RCC 7860 (cell line): Measurements from ENCODE around the gene EPHA4.

Source experiments
- DNase-seq: peaks from one replicate; pipeline ENCODE4 v3.0.0-alpha.2; 2015; ENCODE audit warnings: low spot score
- FAIRE-seq: peaks from 2 replicates; lab custom pipeline; 2012; peaks lifted over from hg19 to GRCh38; lab: Jason Lieb, UNC

Gene EPHA4

GRCh38 chr2:221420245-221420644 is 151.9 kb downstream of the EPHA4 start:
- DNase-seq (no peak), FAIRE-seq (no peak)

DNA sequence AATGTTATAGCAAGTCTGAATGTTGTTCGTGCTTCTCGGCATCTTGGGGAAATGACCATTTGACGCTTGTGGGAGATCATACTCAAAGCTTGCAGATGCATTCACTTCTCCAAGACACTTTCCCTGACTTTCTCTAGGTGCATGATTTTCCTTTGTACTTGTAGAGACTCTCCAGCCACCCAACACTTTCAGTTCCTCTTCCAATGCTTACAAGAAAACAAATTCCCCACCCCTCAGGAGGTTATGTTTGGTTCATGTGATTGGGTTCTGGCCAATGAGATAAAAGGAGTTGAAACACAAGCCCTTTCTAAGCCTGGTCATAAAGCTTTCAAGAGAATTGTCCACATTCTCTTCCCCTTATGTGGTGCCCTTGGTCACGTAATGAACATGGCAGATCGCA is 156.3 kb downstream of the EPHA4 start:
- FAIRE-seq (no peak), DNase-seq (no peak)

- DNase-seq (no peak), FAIRE-seq (no peak)
Measured at GRCh38 chr2:221412978-221413377, 159.1 kb downstream of the EPHA4 start.

DNA sequence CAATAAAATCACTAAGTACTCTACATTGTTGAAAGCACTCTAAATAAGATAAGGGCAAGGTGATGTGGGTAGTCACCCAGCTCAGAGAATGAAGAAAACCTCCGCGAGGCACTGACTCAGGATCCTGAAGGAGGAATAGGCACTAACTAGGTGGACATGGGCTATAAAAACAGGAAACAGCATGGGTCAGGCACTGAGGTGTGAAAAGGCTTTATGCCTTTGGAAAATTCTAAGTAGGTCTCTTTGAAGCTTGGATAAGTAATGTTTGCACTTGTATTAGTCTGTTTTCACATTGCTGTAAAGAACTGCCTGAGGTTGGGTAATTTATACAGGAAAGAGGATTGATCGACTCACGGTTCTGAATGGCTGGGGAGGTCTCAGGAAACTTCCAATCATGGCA is 161.6 kb downstream of the EPHA4 start:
- no peak for DNase-seq
- FAIRE-seq = no peak

DNA sequence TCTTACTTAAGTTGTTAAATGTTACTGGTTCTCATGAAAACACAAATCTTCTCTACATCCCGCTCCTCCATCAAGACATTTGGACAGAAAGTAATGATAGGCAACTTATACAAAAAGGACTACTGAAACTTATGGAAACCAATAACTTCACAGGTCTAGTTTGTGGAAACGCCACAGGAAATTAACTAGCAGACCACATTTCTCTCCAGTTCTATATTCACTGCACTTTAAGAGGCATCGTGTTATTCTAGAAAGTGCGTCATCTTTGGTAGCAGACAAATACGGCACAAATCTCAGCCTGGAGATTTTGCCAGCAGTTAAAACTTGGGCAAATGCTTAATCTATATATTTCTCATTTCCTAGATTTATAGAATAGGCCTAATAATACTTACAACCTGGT is 164.3 kb downstream of the EPHA4 start:
- FAIRE-seq = no peak
- DNase-seq = no peak

DNA sequence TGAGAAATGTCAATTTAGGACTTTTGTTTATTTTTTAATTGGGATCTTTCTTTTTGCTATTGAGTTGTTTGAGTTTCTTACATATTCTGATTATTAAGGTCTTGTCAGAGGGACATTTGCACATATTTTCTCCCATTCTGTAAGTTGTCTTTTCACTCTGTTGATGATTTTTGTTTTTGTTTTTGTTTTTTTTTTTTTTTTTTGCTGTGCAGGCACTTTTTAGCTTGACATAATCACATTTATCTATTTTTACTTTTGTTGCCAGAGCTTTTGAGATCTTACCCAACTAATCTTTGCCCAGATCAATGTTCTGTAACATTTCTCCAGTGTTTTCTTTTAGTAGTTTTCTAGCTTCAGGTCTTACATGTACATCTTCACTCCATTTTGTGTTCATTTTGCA is 166.6 kb downstream of the EPHA4 start:
- DNase-seq (no peak), FAIRE-seq (no peak)

DNA sequence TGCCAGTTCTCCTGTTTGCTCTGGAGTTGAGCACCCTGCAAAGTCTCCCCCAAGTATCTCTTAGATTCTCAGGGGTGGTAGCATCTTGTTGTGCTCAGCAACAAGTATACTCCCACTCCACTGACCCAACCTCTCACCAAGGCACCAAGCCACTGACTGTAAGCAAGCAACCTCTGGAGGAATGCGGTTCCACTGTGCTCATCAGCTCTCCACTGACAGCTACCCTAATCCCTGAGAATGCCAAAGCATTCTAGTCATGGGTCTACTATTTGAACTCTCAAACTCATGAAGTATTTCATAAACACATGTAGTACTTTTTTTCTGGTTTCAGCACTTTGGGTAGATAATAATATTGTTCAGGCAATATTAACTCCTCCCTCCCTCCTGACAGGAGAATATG is 170.0 kb downstream of the EPHA4 start:
- DNase-seq (no peak), FAIRE-seq (no peak)

- FAIRE-seq = no peak
Measured at GRCh38 chr2:221400411-221400810, 171.7 kb downstream of the EPHA4 start.

DNA sequence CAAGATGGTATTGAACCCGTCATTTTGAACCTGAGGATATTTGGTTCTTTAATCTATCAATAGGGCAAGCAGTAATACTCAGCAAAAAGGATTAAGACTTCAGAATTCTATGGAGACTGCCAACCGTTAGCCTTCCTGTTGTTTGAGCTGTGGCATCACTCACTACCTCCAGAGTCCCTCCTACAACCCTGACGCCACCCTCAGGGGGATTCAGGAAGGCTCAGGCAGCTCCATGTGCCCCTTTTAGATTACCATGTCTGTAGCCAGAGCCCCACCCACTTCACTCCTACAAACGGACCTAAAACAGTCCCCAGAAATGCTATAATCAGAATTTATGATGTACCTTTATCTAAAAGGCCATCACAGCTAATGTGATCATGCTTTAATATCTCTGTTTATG is 172.9 kb downstream of the EPHA4 start:
- DNase-seq = no peak
- FAIRE-seq = no peak

More at GRCh38 chr2:221400411-221400810, 171.7 kb downstream of the EPHA4 start:
- DNase-seq = no peak

DNA sequence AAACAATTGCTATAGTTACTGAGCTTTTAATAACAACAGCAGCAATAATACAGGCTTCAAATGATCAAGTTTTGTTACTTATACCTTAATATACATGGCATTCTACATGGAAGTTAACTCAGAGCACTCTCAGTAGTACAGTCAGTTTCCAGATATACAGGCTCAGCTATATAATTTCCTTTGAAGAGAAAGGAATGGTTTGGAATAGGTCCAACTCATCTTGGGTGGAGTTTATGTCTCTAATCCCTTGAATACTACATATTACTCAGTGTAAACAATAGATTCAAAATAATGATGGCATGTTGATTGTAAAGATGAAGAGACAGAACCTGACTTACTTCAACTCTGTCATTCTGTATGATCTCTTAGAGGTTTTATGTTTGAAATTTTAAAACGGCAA is 174.9 kb downstream of the EPHA4 start:
- FAIRE-seq (no peak), DNase-seq (no peak)

DNA sequence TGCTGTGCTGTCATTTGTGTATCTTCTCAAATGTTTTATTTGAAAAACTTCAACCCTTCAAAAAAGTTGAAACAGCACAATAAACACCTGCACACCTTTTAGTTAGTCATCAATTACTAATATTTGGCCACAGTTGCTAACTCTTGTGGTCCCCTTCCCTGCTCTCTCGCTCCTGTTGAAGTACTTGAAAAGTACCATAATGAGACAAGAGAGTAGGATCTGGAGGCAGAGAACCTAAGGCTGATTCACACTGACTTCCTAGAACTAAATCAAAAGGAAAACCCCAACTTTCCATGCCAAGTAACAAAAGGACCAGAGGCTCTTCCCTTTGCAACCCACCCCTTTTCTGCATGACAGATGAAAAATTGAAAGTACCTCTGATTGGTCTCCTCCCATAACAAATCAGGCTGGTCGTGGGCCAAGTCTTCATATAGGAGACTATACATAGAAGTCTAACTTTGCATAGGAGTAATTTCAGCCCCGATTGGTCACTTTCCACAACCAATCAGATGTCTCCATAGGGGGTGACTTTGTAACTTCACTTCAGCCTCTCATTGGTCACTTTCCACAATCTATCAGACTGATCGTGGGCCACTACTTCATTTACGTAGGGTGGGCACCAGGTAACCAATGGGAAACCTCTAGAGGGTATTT is 179.7 kb downstream of the EPHA4 start:
- no peak for DNase-seq
- no peak for FAIRE-seq

DNA sequence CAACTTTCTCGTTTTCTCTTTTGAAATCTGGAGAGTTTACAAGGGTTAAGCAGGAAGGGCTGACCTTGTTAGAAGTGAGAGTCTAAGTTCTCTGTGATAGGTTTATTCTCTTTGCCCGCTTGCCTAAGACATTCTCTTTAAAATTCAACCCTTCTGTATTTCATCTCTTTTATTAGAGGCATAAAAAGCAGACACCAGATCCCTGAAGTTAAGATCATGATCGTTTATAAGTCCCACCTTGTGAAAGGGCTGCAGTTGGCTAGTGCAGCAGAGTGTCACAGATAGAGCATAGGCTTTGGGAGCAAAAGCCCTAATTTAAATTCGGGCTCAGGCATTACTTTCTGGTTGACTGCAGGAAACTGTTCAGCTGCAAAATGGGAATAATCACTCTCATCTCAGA is 181.2 kb downstream of the EPHA4 start:
- DNase-seq (no peak), FAIRE-seq (no peak)

DNA sequence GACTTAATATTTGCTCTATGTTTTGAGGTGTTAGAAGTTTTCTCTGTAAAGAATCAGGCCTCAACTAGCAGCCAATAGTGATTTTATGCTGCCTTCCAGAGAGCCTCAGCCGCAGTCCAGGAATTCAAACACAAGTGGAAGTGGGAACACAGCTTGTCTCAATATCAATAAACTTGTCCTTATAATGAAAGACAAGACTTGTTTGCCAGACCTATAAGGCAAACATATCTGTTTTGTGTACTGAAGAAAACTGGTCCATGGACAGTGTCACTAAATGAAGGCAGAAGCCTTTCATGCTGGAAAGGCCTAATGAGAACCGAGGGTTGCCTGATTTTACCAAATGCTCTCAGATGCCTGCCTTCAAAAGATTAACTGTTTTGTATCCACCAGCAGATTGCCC is 182.2 kb downstream of the EPHA4 start:
- FAIRE-seq = no peak
- no peak for DNase-seq

DNA sequence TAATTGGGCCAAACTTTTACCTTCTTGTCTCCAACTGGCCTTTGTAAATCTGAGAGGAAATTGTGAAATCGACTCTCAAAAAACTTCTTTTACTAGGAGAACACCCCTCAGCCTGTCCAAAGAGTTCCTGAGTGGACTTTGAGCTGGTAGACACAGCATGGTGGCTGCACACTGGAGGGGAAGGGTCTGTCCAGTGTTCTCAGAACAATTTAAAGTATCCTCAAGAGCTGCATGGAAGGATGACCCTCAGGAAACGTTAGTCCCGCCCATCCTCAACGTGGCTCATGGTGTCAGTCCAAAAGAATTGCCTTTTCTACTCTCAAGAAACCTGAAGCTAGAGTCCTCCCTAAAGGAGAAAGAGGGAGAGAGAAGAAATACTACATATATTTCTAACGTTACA is 182.7 kb downstream of the EPHA4 start:
- no peak for FAIRE-seq
- no peak for DNase-seq

- DNase-seq (no peak), FAIRE-seq (no peak)
Measured at GRCh38 chr2:221388891-221389290, 183.2 kb downstream of the EPHA4 start.

GRCh38 chr2:221385716-221386115 is 186.4 kb downstream of the EPHA4 start:
- DNase-seq (no peak), FAIRE-seq (no peak)

GRCh38 chr2:221381928-221382488 is 190.1 kb downstream of the EPHA4 start:
- DNase-seq = no peak
- FAIRE-seq = no peak

DNA sequence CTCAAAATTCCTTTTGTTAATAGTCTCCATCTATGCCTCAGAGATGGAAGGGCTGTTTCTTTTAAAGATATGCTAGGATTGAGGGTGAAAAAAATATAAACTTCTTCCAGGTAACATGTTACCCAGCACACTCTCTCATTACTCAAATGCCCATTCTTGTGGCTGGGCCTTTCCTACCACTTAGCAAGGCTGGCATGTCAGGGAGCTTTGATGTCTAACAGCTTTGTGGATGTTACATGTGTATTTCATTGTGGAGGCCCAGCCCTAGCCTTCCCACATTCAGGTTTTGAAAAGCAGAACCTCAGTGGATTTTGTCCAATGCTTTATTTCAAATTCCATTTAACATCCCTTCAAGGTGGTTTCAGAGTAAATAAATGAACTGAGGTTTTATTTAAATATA is 191.4 kb downstream of the EPHA4 start:
- FAIRE-seq (no peak), DNase-seq (no peak)

- DNase-seq = no peak
- FAIRE-seq = no peak
Measured at GRCh38 chr2:221380062-221380461, 192.0 kb downstream of the EPHA4 start.

- DNase-seq (no peak), FAIRE-seq (no peak)
Measured at GRCh38 chr2:221377597-221377996, 194.5 kb downstream of the EPHA4 start.

DNA sequence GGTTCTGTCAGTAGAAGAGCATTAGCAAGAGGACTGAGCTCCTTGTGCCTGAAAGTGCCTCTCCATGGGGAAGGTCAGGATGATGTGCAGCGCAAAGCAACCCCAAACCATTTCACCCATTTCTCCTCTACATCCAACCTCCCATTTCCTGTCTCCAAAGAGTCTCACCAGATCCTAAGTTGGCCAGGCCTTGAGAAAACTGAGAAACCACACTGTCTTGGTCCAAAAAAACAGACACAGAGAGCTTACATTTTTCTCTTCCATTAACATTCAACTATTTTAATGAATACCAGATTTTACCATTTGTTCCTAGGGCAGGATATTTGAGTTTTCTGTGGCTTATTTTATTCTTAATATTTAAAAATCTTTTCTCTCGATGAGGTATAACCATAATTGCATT is 195.0 kb downstream of the EPHA4 start:
- no peak for FAIRE-seq
- DNase-seq = no peak

DNA sequence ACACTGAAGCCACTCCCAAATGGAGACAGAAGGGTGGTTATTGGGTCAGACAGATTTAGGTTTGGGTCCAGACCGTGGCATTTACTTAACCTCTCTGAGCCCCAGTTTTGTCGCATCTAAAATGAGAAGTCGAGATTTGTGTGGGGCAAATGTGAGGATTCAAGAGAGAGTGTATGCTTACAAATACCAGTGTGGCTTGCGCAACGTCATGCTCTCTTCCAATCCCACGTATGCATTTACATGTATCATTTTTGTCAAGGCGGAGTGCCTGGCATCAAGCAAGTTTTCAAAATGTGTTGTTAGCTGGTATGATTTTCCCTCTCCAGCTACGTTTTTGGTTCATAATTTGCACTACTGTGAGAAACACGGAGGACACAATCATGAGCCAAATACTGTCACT is 197.9 kb downstream of the EPHA4 start:
- FAIRE-seq = no peak
- no peak for DNase-seq

DNA sequence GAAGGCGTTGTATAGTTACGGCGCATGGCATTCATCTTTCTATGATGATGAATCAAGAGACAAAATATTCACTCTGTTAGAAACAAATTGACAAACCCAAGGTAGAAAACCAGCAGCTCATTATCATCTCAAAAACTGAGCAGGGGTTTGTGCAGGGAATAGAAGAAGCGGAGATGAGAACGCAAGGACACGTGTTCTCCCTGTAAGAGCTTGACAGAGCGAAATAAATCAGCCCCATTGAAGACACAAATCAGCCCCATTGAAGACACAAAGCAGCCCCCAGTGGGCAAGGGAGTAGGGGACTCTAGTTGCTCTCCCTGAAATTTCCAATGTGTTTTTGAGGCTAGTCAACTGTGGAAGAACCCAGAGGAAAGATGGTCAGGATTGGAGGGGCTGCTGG is 199.2 kb downstream of the EPHA4 start:
- FAIRE-seq (no peak), DNase-seq (no peak)
